Right kidney (tissue), 1 donor: ENCODE measurements around the gene FIG4.
"Not testable (repeated sequence)": the region's sequence is repeated elsewhere in the genome, so short reads cannot be mapped to it uniquely, and the experiment has no call there.

Experiments used
- DNase-seq: peaks from one replicate; pipeline ENCODE4 v3.0.0-alpha.2; 2016

FIG4 gene

GRCh38 chr6:109759098-109759955 is 68.2 kb downstream of the FIG4 start:
- no peak for DNase-seq

DNA sequence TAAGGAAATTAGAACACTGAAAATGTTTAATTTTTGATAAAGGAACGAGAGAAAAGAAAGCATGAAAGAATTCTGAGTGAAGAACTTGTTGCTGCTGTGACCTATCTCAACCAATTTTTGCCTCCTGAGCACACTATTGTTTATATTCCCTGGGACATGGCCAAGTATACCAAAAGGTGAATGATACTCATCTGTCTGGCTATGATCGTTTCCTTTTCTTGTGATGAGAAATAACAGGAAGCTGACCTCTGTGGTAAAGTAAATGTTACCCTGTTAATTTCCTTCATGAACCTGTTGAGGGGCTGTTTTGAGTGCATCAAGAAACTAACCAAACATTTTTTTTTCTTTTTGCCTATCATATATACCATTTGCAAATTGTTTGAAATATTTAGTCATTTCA is 69.1 kb downstream of the FIG4 start:
- no peak for DNase-seq

DNA sequence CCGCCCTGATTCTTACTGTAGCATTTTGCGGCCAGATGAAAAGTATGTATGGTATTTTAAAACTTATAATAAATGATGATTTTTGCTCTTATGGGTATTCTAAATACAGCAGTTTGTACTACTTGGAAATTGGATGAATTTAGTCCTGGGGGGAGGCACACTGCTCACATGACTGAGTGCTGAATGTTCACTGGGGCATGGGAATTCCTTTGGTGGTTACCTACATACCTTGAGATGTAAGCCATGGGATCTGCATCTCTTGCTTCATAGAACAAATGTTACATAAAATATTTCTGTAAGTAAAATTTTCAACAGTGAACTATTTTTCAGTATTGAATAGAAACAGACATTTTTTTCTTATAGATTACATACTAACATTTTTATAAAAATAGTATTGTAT is 71.1 kb downstream of the FIG4 start:
- DNase-seq, result no peak

DNA sequence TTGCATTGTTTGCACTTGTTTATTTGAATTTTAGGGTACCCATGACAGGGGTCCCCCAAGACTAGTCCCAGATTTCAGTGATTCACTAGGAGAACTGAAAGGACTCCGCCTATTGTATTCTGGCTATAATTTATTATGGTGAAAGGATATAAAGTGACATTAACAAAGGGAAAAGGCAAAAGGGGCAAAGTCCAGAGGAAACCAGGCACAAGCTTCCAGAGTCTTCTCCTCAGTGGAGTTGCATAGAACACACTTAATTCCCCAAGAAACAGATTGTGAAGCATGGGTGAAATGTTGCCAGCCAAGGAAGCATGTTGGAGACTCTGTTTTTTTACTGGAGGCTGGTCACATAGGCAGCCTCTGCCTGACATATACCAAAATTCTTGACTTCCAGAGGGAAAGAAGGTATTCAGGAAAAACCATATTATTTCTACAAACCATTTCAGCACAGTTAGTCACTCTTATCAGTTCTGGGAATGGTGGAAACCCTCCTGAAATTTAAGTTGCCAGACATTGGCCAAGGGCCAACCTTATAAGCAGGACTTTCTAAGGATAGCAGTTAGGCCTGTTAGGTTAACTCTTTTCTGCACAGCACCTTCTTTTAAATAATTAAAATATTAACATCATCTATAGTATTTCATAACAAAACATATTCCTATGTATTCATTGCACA is 71.8 kb downstream of the FIG4 start:
- DNase-seq, result no peak

GRCh38 chr6:109766167-109766566 is 75.1 kb downstream of the FIG4 start:
- no peak for DNase-seq

- DNase-seq, result no peak
Measured at GRCh38 chr6:109767961-109768360, 76.9 kb downstream of the FIG4 start.

- no peak for DNase-seq
Measured at GRCh38 chr6:109768485-109768884, 77.4 kb downstream of the FIG4 start.

- no peak for DNase-seq
Measured at GRCh38 chr6:109769213-109769612, 78.1 kb downstream of the FIG4 start.

- no peak for DNase-seq
Measured at GRCh38 chr6:109770047-109770446, 79.0 kb downstream of the FIG4 start.

GRCh38 chr6:109770779-109771178 is 79.7 kb downstream of the FIG4 start:
- DNase-seq, result no peak

- DNase-seq, result not testable (repeated sequence)
Measured at GRCh38 chr6:109771939-109772755, 81.1 kb downstream of the FIG4 start.

DNA sequence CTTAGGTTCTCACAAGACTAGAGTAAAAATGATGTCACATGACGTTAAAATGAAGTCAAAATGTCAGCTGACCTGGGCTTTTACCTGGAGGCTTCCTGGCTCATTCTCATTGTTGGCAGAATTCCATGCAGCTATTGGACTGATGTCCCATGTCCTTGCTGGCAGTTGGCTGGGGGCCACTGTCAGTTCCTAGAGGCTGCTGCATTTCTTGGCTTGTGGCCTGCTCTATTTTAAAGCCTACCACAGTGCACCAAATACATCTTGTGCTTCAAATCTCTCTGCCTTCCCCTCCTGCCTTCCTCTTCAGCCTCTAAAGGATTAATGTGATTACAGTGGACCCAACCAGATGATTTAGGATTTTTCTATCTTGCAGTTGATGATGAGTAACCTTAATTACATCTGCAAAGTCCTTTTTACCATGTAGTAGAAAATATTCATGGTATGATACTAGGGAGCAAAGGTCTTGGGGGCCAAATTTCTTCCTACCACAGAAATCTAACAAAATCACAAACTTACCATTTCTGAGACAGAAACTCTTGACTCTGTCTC is 81.9 kb downstream of the FIG4 start:
- DNase-seq, result no peak

DNA sequence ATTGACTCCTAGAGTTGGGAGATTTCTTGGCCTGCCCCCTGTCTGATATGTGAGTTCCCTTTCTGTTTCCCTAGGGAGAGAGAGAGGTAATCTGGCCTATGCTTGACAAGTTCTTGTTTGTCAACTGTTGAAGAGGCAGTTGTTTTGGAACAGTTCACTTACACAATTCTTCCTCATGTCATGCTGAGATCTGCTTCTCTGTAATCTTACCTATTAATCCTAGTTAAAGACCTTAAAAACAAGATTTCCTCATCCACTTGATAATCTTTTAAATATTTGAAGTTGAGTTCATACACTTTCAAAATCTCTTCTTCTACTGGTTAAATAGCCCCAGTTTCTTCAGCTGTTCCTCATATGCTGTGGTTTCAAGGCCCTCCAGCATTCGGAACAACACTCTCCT is 89.9 kb downstream of the FIG4 start:
- no peak for DNase-seq

GRCh38 chr6:109782491-109782999 is 91.4 kb downstream of the FIG4 start:
- DNase-seq, result no peak

GRCh38 chr6:109783250-109783986 is 92.3 kb downstream of the FIG4 start:
- no peak for DNase-seq

DNA sequence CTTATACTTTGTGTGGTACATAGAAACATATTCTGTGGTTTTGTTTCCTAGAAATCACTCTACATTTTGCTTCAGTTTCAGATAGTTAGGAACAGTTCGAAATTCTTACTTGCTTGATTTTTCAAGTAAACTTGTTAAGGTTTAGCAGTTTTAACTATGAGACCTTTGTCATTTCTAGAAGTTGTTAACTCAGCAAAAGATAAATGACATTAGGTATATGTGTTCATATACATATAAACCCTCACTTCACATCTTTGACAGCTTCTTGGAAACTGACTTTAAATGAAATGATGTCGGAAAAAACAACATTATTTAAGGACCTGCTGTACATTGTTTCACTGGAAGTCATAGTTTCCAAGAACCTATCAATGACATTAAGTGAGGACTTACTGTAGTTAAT is 96.2 kb downstream of the FIG4 start:
- DNase-seq, result no peak

DNA sequence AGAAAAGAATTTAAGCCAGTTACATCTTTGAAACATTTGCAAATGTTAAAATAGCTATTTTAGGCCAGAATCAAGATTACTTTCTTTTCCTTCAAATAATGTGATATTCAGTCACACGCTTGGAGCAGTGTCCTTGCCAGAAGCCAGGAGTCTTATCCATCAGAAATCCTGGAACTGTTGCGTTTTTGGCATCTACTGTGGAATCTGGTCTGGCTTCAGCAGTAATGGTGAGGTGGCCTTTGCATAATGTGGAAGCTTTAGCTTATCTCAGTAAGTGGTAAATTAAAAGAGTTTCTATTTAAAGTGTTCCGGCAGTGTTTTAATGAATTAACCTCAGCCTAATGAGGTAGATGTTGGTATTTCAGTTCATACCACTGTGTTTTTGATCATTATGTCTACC is 97.6 kb downstream of the FIG4 start:
- no peak for DNase-seq

DNA sequence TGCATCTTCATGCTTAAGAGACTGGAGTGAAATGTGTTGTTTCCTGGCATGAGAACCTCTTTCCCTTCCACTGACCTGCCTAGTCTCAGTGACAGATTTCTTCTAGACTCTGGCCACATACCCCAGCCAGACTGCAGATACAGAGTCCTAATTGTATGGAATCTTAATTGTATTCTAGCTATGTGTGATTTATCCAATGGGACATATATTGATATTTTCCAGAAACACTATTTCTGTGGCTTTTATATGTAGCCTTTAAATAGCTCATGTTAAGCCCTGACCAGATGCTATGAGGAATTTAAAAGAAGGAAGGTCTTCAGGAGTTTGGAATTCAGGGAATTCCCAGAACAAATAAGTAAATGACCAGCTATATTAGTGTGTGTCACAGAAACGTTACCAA is 99.0 kb downstream of the FIG4 start:
- no peak for DNase-seq

- peak; percentile 12 for DNase-seq
Measured at GRCh38 chr6:109791301-109791700, 100.2 kb downstream of the FIG4 start.

GRCh38 chr6:109793021-109793420 is 101.9 kb downstream of the FIG4 start:
- peak; percentile 19 for DNase-seq

DNA sequence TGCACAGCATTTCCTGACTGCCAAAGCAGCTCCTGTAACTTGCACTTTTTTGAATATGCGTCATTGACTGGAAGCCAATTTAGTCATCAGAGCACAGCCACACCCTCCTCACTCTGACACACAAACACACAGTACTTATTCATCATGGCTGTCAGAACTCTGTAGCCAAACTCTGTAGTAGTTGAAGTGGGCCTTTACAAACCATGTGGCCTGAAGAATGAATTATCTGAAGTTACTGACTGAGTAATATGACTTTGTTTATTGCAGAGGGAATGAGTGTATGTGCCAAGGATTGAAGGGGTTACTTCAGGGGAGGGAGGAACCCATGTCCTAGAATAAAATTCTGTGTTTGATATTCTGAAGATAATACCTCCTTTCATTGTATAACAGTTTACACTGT is 102.7 kb downstream of the FIG4 start:
- DNase-seq, result no peak
